Lung (tissue), 12 donors: ENCODE measurements around the gene FOXC1. TPM values are rescaled to one million over a fixed set of nuclear protein-coding genes. Genes with fewer than 3 reads are reported as not detected.

ENCODE experiments used
- ATAC-seq: fragments of 200-7000 bp; cut with Tn5 transposase; one replicate; pipeline ENCODE4 v1.9.1; 2020; ENCODE audit warnings: moderate number of reproducible peaks; ENCODE audit not compliant: insufficient read depth, low FRiP score
- DNase-seq, 3 donors: peaks; one replicate each; pipeline ENCODE4 v3.0.0-alpha.2; 2013 to 2017
- H3K27ac ChIP-seq, 2 donors: one replicate each; pipeline ENCODE4 v1.5.1; 2013; ENCODE audit warnings: mild to moderate bottlenecking in 2 of 2, moderate library complexity in 2 of 2, control low read depth in 1 of 2, inconsistent platforms in 1 of 2, low read depth in 1 of 2, low read length in 1 of 2
- H3K27me3 ChIP-seq, 3 donors: one replicate each; pipeline ENCODE4 v1.5.1; 2013; ENCODE audit warnings: low read length in 2 of 3; ENCODE audit not compliant: control insufficient read depth in 3 of 3, insufficient read depth in 3 of 3
- H3K36me3 ChIP-seq, 4 donors: one replicate each; pipeline ENCODE4 v1.5.1; 2013; ENCODE audit warnings: low read length in 4 of 4, mild to moderate bottlenecking in 1 of 4, moderate library complexity in 1 of 4; ENCODE audit not compliant: control insufficient read depth in 4 of 4, insufficient read depth in 4 of 4
- H3K4me1 ChIP-seq, 5 donors: one replicate each; pipeline ENCODE4 v1.5.1; 2013; ENCODE audit warnings: low read length in 5 of 5, mild to moderate bottlenecking in 2 of 5, moderate library complexity in 1 of 5; ENCODE audit not compliant: control insufficient read depth in 5 of 5, insufficient read depth in 5 of 5
- H3K4me3 ChIP-seq: one replicate; pipeline ENCODE4 v1.5.1; 2013; ENCODE audit warnings: mild to moderate bottlenecking, control low read depth, moderate library complexity
- H3K9ac ChIP-seq, 2 donors: one replicate each; pipeline ENCODE4 v1.5.1; 2013; ENCODE audit warnings: low read length in 2 of 2, control low read depth in 1 of 2; ENCODE audit not compliant: insufficient read depth in 1 of 2
- H3K9me3 ChIP-seq, 4 donors: one replicate each; pipeline ENCODE4 v1.5.1; 2013; ENCODE audit warnings: low read length in 3 of 4, mild to moderate bottlenecking in 1 of 4, moderate library complexity in 1 of 4; ENCODE audit not compliant: control insufficient read depth in 4 of 4, insufficient read depth in 3 of 4
- CTCF ChIP-seq: IDR thresholded peaks from 2 replicates; pipeline ENCODE4 v1.5.1; 2012; ENCODE audit warnings: mild to moderate bottlenecking; ENCODE audit errors: control extremely low read depth, extremely low read depth
- WGBS, 2 donors: extraction: QIAGEN DNeasy Blood & Tissue Kit; methylation state at CpG; one replicate each; pipeline ENCODE4 v1.1.7; 2013; 5-methylcytosine and 5-hydroxymethylcytosine counted together
- polyA plus RNA-seq, 2 donors: library from polyadenylated mRNA; stranded (reverse); fragments of 200-250 nt; gene quantifications; one replicate each; pipeline ENCODE4 v1.2.1, GENCODE V29; 2013
- total RNA-seq, 2 donors: library from RNA; depleted of rRNA in 1 of 2; stranded (reverse); fragments of >200 nt in 1 of 2; gene quantifications; one replicate each; pipeline ENCODE4 v1.2.1, GENCODE V29; 2014 to 2021
- donor health status: control.
- donor health status: control.
- donor health status: Bipolar disorder and iron deficiency.
- donor health status: healthy.
- donor health status: DM: yes; HTN: yes; CAD: no.

FOXC1 gene
- total and polyA plus RNA-seq, 4 donors, result 1.4 to 6.2 (median 2.5) TPM

GRCh38 chr6:1657771-1658165, 48.1 kb downstream of the FOXC1 start:
- no peaks in the 10 kb centered on the region for H3K4me1 ChIP-seq
- no peaks in the 10 kb centered on the region for H3K9me3 ChIP-seq
- H3K9ac ChIP-seq, result no peak overlapping the region
- no peak overlapping the region for H3K4me3 ChIP-seq
- DNase-seq (no peak), ATAC-seq (no peak)
- TF ChIP-seq CTCF, result no peak
- 90 to 94% methylated on average over 7 of the region's 7 CpGs for WGBS, 2 donors
- H3K27ac ChIP-seq, result no peak overlapping the region
- H3K36me3 ChIP-seq, result peaks cover 0 to 2% (median 0%) of the 10 kb centered on the region in 4 donors
- H3K27me3 ChIP-seq, result no peaks in the 10 kb centered on the region

- 95 to 96% methylated on average over 15 of the region's 15 CpGs for WGBS, 2 donors
These were observed 48.7 kb downstream of the FOXC1 start for GRCh38 chr6:1658212-1659005.

GRCh38 chr6:1659816-1660215, 50.1 kb downstream of the FOXC1 start:
- Histone ChIP-seq H3K9ac (no peak overlapping the region), H3K9me3 (no peaks in the 10 kb centered on the region), H3K4me3 (no peak overlapping the region), H3K27me3 (no peaks in the 10 kb centered on the region), H3K27ac (no peak overlapping the region), H3K36me3 (peaks cover 0 to 2% (median 0%) of the 10 kb centered on the region in 4 donors), H3K4me1 (peaks cover 0 to 2% (median 0%) of the 10 kb centered on the region in 5 donors)
- 40 to 67% methylated on average over 7 of the region's 7 CpGs for WGBS, 2 donors
- no peak for DNase-seq
- ATAC-seq, result no peak
- TF ChIP-seq CTCF, result no peak

More at GRCh38 chr6:1658212-1659005, 48.7 kb downstream of the FOXC1 start:
- H3K9ac ChIP-seq, result no peak overlapping the region
- H3K4me1 ChIP-seq, result peaks cover 0 to 2% (median 0%) of the 10 kb centered on the region in 5 donors
- peak in 1 of 3 donors; percentile 6 for DNase-seq
- no peak overlapping the region for H3K27ac ChIP-seq
- peaks cover 0 to 2% (median 0%) of the 10 kb centered on the region in 4 donors for H3K36me3 ChIP-seq
- ATAC-seq, result no peak
- no peaks in the 10 kb centered on the region for H3K27me3 ChIP-seq
- H3K9me3 ChIP-seq, result no peaks in the 10 kb centered on the region
- TF ChIP-seq CTCF, result no peak
- H3K4me3 ChIP-seq, result no peak overlapping the region
